ENCODE data around the gene MANF.

Gene MANF

GRCh38 chr3:51384726-51385473 is at the start of gene MANF:
Gene MANF, plus strand, starts transcription at chr3:51385291. Its CDS starts 52 bp downstream, at chr3:51385343.
- H2AFZ ChIP-seq (ENCODE audit: low read depth, low read length), result peak within 1 kb of the TSS; percentile 48; the same call in 1 of the 2 replicates
- H3K79me2 ChIP-seq (ENCODE audit: low read length), result peaks cover 58% of the 10 kb centered on the region
- H3K4me3 ChIP-seq (ENCODE audit: low read length), result peak within 1 kb of the TSS; percentile 84
- H3K27me3 ChIP-seq (ENCODE audit: low read depth, low read length), result no peaks in the 10 kb centered on the region
- peak within 1 kb of the TSS; percentile 84 for H3K4me2 ChIP-seq (ENCODE audit: low read length)
- H3K36me3 ChIP-seq (replicated peaks; ENCODE audit: low read depth, low read length), result peaks cover 38% of the 10 kb centered on the region
- H3K9me3 ChIP-seq (ENCODE audit: insufficient read depth, low read length), result no peaks in the 10 kb centered on the region
- peak within 1 kb of the TSS; percentile 73 for H3K27ac ChIP-seq (ENCODE audit: low read length)
- peak within 1 kb of the TSS; percentile 98 for H3K9ac ChIP-seq (ENCODE audit: low read length)
- TF ChIP-seq EZH2phosphoT487 (IDR thresholded peaks at IDR 0.05; ENCODE audit: low read depth), result no peak
- TF ChIP-seq CTCF (IDR thresholded peaks at IDR 0.05; ENCODE audit: low read depth, low read length), result no peak
- H3K4me1 ChIP-seq (ENCODE audit: low read length), result peaks cover 31% of the 10 kb centered on the region
- peaks cover 15% of the 10 kb centered on the region for H4K20me1 ChIP-seq (ENCODE audit: insufficient read depth, low read length)

- no peaks in the 10 kb centered on the region for H3K36me3 ChIP-seq (replicated peaks; ENCODE audit: low read depth, low read length)
- TF ChIP-seq EZH2phosphoT487 (IDR thresholded peaks at IDR 0.05; ENCODE audit: low read depth), result no peak
- no peak for TF ChIP-seq CTCF (IDR thresholded peaks at IDR 0.05; ENCODE audit: low read depth, low read length)
- no peaks in the 10 kb centered on the region for H3K9me3 ChIP-seq (ENCODE audit: insufficient read depth, low read length)
- H3K9ac ChIP-seq (ENCODE audit: low read length), result no peak overlapping the region
- H2AFZ ChIP-seq (ENCODE audit: low read depth, low read length), result no peak overlapping the region
- no peak overlapping the region for H3K27ac ChIP-seq (ENCODE audit: low read length)
- no peaks in the 10 kb centered on the region for H3K79me2 ChIP-seq (ENCODE audit: low read length)
- no peaks in the 10 kb centered on the region for H3K27me3 ChIP-seq (ENCODE audit: low read depth, low read length)
- H3K4me3 ChIP-seq (ENCODE audit: low read length), result no peak overlapping the region
- H4K20me1 ChIP-seq (ENCODE audit: insufficient read depth, low read length), result no peaks in the 10 kb centered on the region
- H3K4me1 ChIP-seq (ENCODE audit: low read length), result no peaks in the 10 kb centered on the region
- no peak overlapping the region for H3K4me2 ChIP-seq (ENCODE audit: low read length)
Observed at GRCh38 chr3:51336261-51336660, 48.8 kb upstream of the MANF start.

GRCh38 chr3:51337666-51338065 is 47.4 kb upstream of the MANF start:
- H3K4me2 ChIP-seq (ENCODE audit: low read length), result no peak overlapping the region
- H3K9ac ChIP-seq (ENCODE audit: low read length), result no peak overlapping the region
- TF ChIP-seq EZH2phosphoT487 (IDR thresholded peaks at IDR 0.05; ENCODE audit: low read depth) (no peak), CTCF (IDR thresholded peaks at IDR 0.05; ENCODE audit: low read depth, low read length) (no peak)
- H3K27me3 ChIP-seq (ENCODE audit: low read depth, low read length), result no peaks in the 10 kb centered on the region
- no peaks in the 10 kb centered on the region for H3K4me1 ChIP-seq (ENCODE audit: low read length)
- no peak overlapping the region for H3K27ac ChIP-seq (ENCODE audit: low read length)
- H3K36me3 ChIP-seq (replicated peaks; ENCODE audit: low read depth, low read length), result no peaks in the 10 kb centered on the region
- no peaks in the 10 kb centered on the region for H3K9me3 ChIP-seq (ENCODE audit: insufficient read depth, low read length)
- H2AFZ ChIP-seq (ENCODE audit: low read depth, low read length), result no peak overlapping the region
- H3K4me3 ChIP-seq (ENCODE audit: low read length), result no peak overlapping the region
- no peaks in the 10 kb centered on the region for H4K20me1 ChIP-seq (ENCODE audit: insufficient read depth, low read length)
- H3K79me2 ChIP-seq (ENCODE audit: low read length), result no peaks in the 10 kb centered on the region

GRCh38 chr3:51338632-51339031 is 46.5 kb upstream of the MANF start:
- Histone ChIP-seq H3K4me3 (ENCODE audit: low read length) (no peak overlapping the region), H3K79me2 (ENCODE audit: low read length) (no peaks in the 10 kb centered on the region), H3K4me2 (ENCODE audit: low read length) (no peak overlapping the region), H2AFZ (ENCODE audit: low read depth, low read length) (no peak overlapping the region), H3K4me1 (ENCODE audit: low read length) (no peaks in the 10 kb centered on the region), H3K36me3 (replicated peaks; ENCODE audit: low read depth, low read length) (no peaks in the 10 kb centered on the region), H3K9ac (ENCODE audit: low read length) (no peak overlapping the region), H3K9me3 (ENCODE audit: insufficient read depth, low read length) (no peaks in the 10 kb centered on the region), H3K27ac (ENCODE audit: low read length) (no peak overlapping the region), H4K20me1 (ENCODE audit: insufficient read depth, low read length) (no peaks in the 10 kb centered on the region), H3K27me3 (ENCODE audit: low read depth, low read length) (no peaks in the 10 kb centered on the region)
- TF ChIP-seq CTCF (IDR thresholded peaks at IDR 0.05; ENCODE audit: low read depth, low read length) (no peak), EZH2phosphoT487 (IDR thresholded peaks at IDR 0.05; ENCODE audit: low read depth) (no peak)

Data from OCI-LY3 (cell line).